HG03139 (cell line): ENCODE data around the gene COL19A1.

Experiments
- ATAC-seq: cut with Tn5 transposase; IDR thresholded peaks from one replicate; pipeline ENCODE4 v1.9.1; 2021; ENCODE audit not compliant: unreplicated experiment

Gene COL19A1

GRCh38 chr6:70051197-70052124 lies 185.1 kb downstream of the COL19A1 start:
- ATAC-seq = no peak

GRCh38 chr6:70059039-70059719 lies 192.8 kb downstream of the COL19A1 start:
- no peak for ATAC-seq

GRCh38 chr6:70060680-70061079 lies 194.3 kb downstream of the COL19A1 start:
- no peak for ATAC-seq

GRCh38 chr6:70061546-70061945 lies 195.2 kb downstream of the COL19A1 start:
- ATAC-seq = no peak

GRCh38 chr6:70062010-70062409 lies 195.7 kb downstream of the COL19A1 start:
- ATAC-seq = no peak

GRCh38 chr6:70072540-70073179 lies 206.3 kb downstream of the COL19A1 start:
- no peak for ATAC-seq

- ATAC-seq = no peak
These were observed 207.3 kb downstream of the COL19A1 start for GRCh38 chr6:70073637-70074036.

- no peak for ATAC-seq
These were observed 212.9 kb downstream of the COL19A1 start for GRCh38 chr6:70079241-70079640.

GRCh38 chr6:70080443-70081070 lies 214.2 kb downstream of the COL19A1 start:
- ATAC-seq = no peak

GRCh38 chr6:70082830-70083229 lies 216.5 kb downstream of the COL19A1 start:
- ATAC-seq = no peak

GRCh38 chr6:70086806-70087205 lies 220.4 kb downstream of the COL19A1 start:
- ATAC-seq = no peak

- no peak for ATAC-seq
These were observed 227.8 kb downstream of the COL19A1 start for GRCh38 chr6:70094156-70094555.

- no peak for ATAC-seq
These were observed 233.4 kb downstream of the COL19A1 start for GRCh38 chr6:70099732-70100131.

GRCh38 chr6:70103798-70104197 lies 237.4 kb downstream of the COL19A1 start:
- ATAC-seq = no peak

- no peak for ATAC-seq
These were observed 241.7 kb downstream of the COL19A1 start for GRCh38 chr6:70107852-70108629.

GRCh38 chr6:70110126-70111022 lies 244.0 kb downstream of the COL19A1 start:
- ATAC-seq = no peak

- ATAC-seq = no peak
These were observed 245.4 kb downstream of the COL19A1 start for GRCh38 chr6:70111737-70112136.

- ATAC-seq = no peak
These were observed 246.4 kb downstream of the COL19A1 start for GRCh38 chr6:70112716-70113115.

GRCh38 chr6:70113171-70113570 lies 246.8 kb downstream of the COL19A1 start:
- no peak for ATAC-seq
